Colonic mucosa (tissue), 4 donors: ENCODE measurements around the gene TMPRSS11A. TPM values are rescaled to one million over a fixed set of nuclear protein-coding genes. Genes with fewer than 3 reads are reported as not detected.

Source experiments
- DNase-seq: peaks from one replicate; pipeline ENCODE4 v3.0.0-alpha.2; 2020
- H3K27ac ChIP-seq: fragments of 200-600 bp; one replicate; pipeline ENCODE4 v1.8.0; 2021
- H3K27me3 ChIP-seq: fragments of 200-600 bp; one replicate; pipeline ENCODE4 v1.8.0; 2021
- H3K36me3 ChIP-seq: fragments of 200-600 bp; one replicate; pipeline ENCODE4 v1.8.0; 2021
- H3K4me1 ChIP-seq: fragments of 200-600 bp; one replicate; pipeline ENCODE4 v1.8.0; 2021; ENCODE audit warnings: mild to moderate bottlenecking
- H3K4me3 ChIP-seq: fragments of 200-600 bp; one replicate; pipeline ENCODE4 v1.8.0; 2021
- H3K9ac ChIP-seq, 2 donors: one replicate each; pipeline ENCODE4 v1.7.0; 2013; ENCODE audit warnings: control low read depth in 2 of 2, low read depth in 2 of 2, low read length in 2 of 2
- H3K9me3 ChIP-seq: fragments of 200-600 bp; one replicate; pipeline ENCODE4 v1.8.0; 2021
- intact Hi-C: fragments of 100-400 bp; cut with DNase I; formaldehyde crosslinking; loops from one replicate; pipeline ENCODE4 v1.14.1; 2022
- total RNA-seq, 2 donors: library from RNA; stranded (reverse); fragmentation: NEBNext Ultra II Directional in 1 of 2; extraction: Animal tissue kit (Norgen Biotek cat#: 25700) in 1 of 2; gene quantifications; one replicate each; pipeline ENCODE4 v1.2.1, GENCODE V29; 2021
- TF ChIP-seq, protein P1 (sequence below): fragments of 200-600 bp; IDR thresholded peaks from one replicate; pipeline ENCODE4 v1.8.0; 2022; ENCODE audit warnings: antibody characterized with exemption, mild to moderate bottlenecking
- donor health status: healthy.
- donor health status: DM: no; HTN: no; CAD: no.
- donor health status: DM: no; HTN: no; CAD: no.

The TMPRSS11A gene
- total RNA-seq, 2 donors from 2014 or later: not detected

DNA sequence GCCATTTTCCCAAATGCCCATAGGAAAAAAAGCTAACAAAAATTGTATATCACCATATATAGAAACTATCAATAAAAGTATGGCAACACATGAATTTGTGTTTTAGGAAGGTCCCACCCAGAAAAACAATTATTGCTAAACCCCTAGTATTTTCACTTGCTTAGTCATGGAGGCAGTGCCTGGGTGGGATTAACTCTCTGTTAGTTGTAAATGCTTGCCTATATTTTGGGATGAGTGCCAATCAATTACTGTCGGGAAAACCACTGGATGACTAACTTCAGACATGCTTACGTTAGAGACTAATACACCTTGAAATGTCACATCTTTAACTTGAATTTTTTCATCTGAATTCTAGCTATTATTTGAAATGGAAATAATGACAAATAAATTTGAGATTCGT lies 33.9 kb downstream of the TMPRSS11A start:
- no peaks in the 10 kb centered on the region for H3K9me3 ChIP-seq
- intact Hi-C loops: no loop called here
- no peaks in the 10 kb centered on the region for H3K4me1 ChIP-seq
- no peak for DNase-seq
- TF ChIP-seq, protein P1, sequence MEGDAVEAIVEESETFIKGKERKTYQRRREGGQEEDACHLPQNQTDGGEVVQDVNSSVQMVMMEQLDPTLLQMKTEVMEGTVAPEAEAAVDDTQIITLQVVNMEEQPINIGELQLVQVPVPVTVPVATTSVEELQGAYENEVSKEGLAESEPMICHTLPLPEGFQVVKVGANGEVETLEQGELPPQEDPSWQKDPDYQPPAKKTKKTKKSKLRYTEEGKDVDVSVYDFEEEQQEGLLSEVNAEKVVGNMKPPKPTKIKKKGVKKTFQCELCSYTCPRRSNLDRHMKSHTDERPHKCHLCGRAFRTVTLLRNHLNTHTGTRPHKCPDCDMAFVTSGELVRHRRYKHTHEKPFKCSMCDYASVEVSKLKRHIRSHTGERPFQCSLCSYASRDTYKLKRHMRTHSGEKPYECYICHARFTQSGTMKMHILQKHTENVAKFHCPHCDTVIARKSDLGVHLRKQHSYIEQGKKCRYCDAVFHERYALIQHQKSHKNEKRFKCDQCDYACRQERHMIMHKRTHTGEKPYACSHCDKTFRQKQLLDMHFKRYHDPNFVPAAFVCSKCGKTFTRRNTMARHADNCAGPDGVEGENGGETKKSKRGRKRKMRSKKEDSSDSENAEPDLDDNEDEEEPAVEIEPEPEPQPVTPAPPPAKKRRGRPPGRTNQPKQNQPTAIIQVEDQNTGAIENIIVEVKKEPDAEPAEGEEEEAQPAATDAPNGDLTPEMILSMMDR: no peak
- H3K4me3 ChIP-seq: no peak overlapping the region
- no peaks in the 10 kb centered on the region for H3K27me3 ChIP-seq
- no peaks in the 10 kb centered on the region for H3K36me3 ChIP-seq
- H3K9ac ChIP-seq: no peak overlapping the region
- H3K27ac ChIP-seq: no peak overlapping the region

DNA sequence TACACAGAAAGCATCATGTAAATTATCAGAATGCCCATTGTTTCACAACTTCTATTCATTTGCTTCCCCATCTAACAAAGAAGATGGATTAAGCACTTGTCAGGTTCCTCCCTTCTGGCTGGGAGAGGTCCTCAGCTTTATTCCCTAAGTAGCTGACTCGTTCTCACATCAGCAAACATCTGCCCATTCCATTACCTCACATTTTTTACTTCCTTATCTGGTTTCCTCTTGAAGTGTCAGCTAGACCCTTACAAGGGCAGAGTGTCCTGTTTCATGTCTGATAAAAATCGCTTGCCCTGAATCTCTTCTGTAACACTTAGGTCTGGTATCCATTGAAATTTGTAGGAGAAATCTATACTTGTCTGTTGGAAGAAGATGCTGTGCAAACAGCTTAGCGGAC lies 34.7 kb downstream of the TMPRSS11A start:
- no peaks in the 10 kb centered on the region for H3K36me3 ChIP-seq
- H3K4me1 ChIP-seq: no peaks in the 10 kb centered on the region
- H3K27ac ChIP-seq: no peak overlapping the region
- intact Hi-C loops: no loop called here
- DNase-seq: no peak
- no peak overlapping the region for H3K4me3 ChIP-seq
- no peaks in the 10 kb centered on the region for H3K27me3 ChIP-seq
- TF ChIP-seq, protein P1: no peak
- no peaks in the 10 kb centered on the region for H3K9me3 ChIP-seq
- H3K9ac ChIP-seq: no peak overlapping the region

DNA sequence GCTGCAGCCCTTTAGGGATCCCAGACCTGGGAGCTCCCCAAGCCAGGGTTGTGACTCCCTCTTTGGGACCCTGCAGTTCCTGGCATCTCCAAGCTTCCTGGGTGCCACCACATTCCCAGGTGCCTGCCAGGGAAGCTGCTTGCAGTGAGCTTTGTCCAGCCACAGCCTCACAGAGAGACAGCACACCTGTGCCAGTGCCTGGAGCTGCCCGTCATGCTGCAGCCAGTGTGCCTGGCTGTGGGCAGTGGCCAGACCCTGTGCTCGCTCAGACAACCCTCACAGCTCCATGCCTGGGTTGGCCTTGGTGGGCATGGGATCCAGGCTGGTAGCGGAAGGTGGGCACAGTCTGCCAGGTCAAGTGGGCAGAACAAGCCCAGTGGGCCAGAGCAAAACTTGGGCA lies 36.0 kb downstream of the TMPRSS11A start:
- DNase-seq: no peak
- Histone ChIP-seq H3K36me3 (no peaks in the 10 kb centered on the region), H3K4me3 (no peak overlapping the region), H3K27me3 (no peaks in the 10 kb centered on the region), H3K9me3 (no peaks in the 10 kb centered on the region), H3K4me1 (no peaks in the 10 kb centered on the region), H3K27ac (no peak overlapping the region), H3K9ac (no peak overlapping the region)
- intact Hi-C loops: no loop called here
- TF ChIP-seq, protein P1: no peak

DNA sequence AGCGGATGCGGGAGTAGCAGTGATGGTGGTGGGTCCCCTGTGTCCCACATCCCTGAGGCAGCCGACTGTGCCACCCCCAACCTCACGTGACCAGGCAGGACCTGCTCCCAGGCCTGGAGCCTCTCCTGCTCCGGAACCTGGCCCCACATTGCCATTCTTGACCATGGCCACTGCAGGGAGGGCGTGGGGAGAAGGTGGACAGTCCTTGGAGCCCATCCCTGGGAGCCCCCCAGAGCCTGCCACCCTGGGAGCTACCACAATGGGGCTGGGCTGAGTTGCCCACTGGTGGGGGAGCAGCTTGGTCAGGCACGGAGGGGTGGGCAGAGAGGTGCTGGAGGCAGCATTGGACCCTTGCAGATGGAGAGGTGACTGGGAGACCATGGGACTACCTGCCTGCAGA lies 36.8 kb downstream of the TMPRSS11A start:
- H3K9me3 ChIP-seq: no peaks in the 10 kb centered on the region
- no peak for DNase-seq
- TF ChIP-seq, protein P1: no peak
- intact Hi-C loops: no loop called here
- H3K9ac ChIP-seq: no peak overlapping the region
- no peaks in the 10 kb centered on the region for H3K4me1 ChIP-seq
- no peaks in the 10 kb centered on the region for H3K36me3 ChIP-seq
- H3K27me3 ChIP-seq: no peaks in the 10 kb centered on the region
- H3K27ac ChIP-seq: no peak overlapping the region
- H3K4me3 ChIP-seq: no peak overlapping the region

DNA sequence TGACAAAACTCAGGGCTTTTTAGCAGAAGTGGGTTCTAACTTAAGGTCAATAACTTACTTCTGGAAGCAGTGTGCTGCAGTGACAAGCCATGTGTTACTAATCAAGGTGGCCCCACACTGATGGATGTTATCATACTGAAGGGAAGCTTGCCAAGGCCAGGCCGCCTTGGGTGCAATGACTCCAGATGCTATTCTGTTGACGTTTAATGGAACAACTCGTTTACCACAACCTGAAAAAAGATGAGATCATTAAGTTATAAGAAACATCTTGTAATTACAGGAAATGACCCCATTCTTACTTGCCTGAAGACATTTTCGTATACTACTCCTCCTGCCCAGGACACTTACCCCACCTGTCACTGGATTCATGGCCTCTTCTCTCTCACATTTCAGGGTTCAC lies 40.6 kb downstream of the TMPRSS11A start:
- H3K27me3 ChIP-seq: no peaks in the 10 kb centered on the region
- no peaks in the 10 kb centered on the region for H3K4me1 ChIP-seq
- TF ChIP-seq, protein P1: no peak
- no peaks in the 10 kb centered on the region for H3K9me3 ChIP-seq
- H3K27ac ChIP-seq: no peak overlapping the region
- H3K4me3 ChIP-seq: no peak overlapping the region
- intact Hi-C loops: no loop called here
- no peaks in the 10 kb centered on the region for H3K36me3 ChIP-seq
- H3K9ac ChIP-seq: no peak overlapping the region
- DNase-seq: no peak

DNA sequence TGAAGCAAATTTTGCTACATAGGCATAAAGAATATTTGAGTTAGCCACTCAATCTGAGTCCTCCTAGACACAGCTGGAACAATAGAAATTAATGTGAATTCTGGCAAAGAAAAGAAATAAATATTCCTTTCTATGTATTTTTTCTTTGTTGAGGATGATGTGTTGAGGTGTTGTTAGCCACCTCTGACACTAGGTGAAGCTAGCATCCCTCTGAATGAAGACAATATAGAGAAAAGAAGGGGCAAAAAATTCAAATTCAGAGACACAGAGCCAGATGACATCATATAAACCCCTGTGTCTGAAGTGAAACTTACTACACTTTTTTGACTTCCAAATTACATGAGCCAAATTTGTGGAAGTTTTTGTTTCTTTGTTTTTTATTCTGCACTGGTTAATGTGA lies 44.9 kb downstream of the TMPRSS11A start:
- Histone ChIP-seq H3K9ac (no peak overlapping the region), H3K9me3 (no peaks in the 10 kb centered on the region), H3K27me3 (no peaks in the 10 kb centered on the region), H3K36me3 (no peaks in the 10 kb centered on the region), H3K4me1 (no peaks in the 10 kb centered on the region), H3K4me3 (no peak overlapping the region), H3K27ac (no peak overlapping the region)
- TF ChIP-seq, protein P1: no peak
- intact Hi-C loops: loop anchor here (10.0 kb wide), 1 partner anchor 374 kb away; the partner anchor contains the start of gene CENPC
- DNase-seq: no peak
